Measurements from ENCODE around the gene SMG5.
"Not testable (repeated sequence)": the region's sequence is repeated elsewhere in the genome, so short reads cannot be mapped to it uniquely, and the experiment has no call there.

Gene SMG5

GRCh38 chr1:156282479-156283222, at the start of gene SMG5:
Gene SMG5 (minus strand): TSS chr1:156282825. CDS start chr1:156282680, 145 bp downstream.
- DNase-seq: peak; percentile 100

- DNase-seq: not testable (repeated sequence)
Observed at GRCh38 chr1:156323179-156323578, 40.6 kb upstream of the SMG5 start.

- no peak for DNase-seq
Observed at GRCh38 chr1:156320560-156320959, 37.9 kb upstream of the SMG5 start.

GRCh38 chr1:156319664-156320063, 37.0 kb upstream of the SMG5 start:
- DNase-seq: peak; percentile 45

GRCh38 chr1:156316909-156317308, 34.3 kb upstream of the SMG5 start:
- DNase-seq: no peak

GRCh38 chr1:156310962-156311361, 28.3 kb upstream of the SMG5 start:
- no peak for DNase-seq

GRCh38 chr1:156308078-156308477, 25.5 kb upstream of the SMG5 start:
- DNase-seq: no peak

GRCh38 chr1:156305215-156305614, 22.6 kb upstream of the SMG5 start:
- no peak for DNase-seq

- no peak for DNase-seq
Observed at GRCh38 chr1:156303241-156303640, 20.6 kb upstream of the SMG5 start.

- DNase-seq: no peak
Observed at GRCh38 chr1:156298852-156299357, 16.3 kb upstream of the SMG5 start, which contains the start of gene VHLL. Gene VHLL (minus strand): TSS chr1:156299307. CDS start chr1:156299189, 118 bp downstream.

GRCh38 chr1:156295391-156295947, 12.8 kb upstream of the SMG5 start, which contains the start of gene GLMP:
Gene GLMP (minus strand): TSS chr1:156295679. CDS start chr1:156295645, 34 bp downstream.
- peak; percentile 80 for DNase-seq

- no peak for DNase-seq
Observed at GRCh38 chr1:156293895-156294294, 11.3 kb upstream of the SMG5 start.

- DNase-seq: no peak
Observed at GRCh38 chr1:156293098-156293434, 10.4 kb upstream of the SMG5 start.

- DNase-seq: no peak
Observed at GRCh38 chr1:156291226-156292061, 8.8 kb upstream of the SMG5 start.

GRCh38 chr1:156289857-156290256, 7.2 kb upstream of the SMG5 start:
- no peak for DNase-seq

GRCh38 chr1:156286061-156286460, 3.4 kb upstream of the SMG5 start:
- DNase-seq: no peak

GRCh38 chr1:156285437-156285836, 2.8 kb upstream of the SMG5 start:
- no peak for DNase-seq

- DNase-seq: no peak
Observed at GRCh38 chr1:156284757-156285156, 2.1 kb upstream of the SMG5 start.

GRCh38 chr1:156284112-156284511, 1.5 kb upstream of the SMG5 start, which contains the start of gene TMEM79:
Gene TMEM79 (plus strand): TSS chr1:156284325. CDS start chr1:156285227, 902 bp downstream.
- DNase-seq: no peak

GRCh38 chr1:156283521-156283920, 896 bp upstream of the SMG5 start:
- DNase-seq: no peak

GRCh38 chr1:156281693-156282478, 739 bp downstream of the SMG5 start:
- peak; percentile 55 for DNase-seq

GRCh38 chr1:156281281-156281680, 1.3 kb downstream of the SMG5 start:
- DNase-seq: peak; percentile 85
